Ectodermal cell (in vitro differentiated cells): ENCODE measurements around the gene STX1A.
"Not testable (repeated sequence)": the region's sequence is repeated elsewhere in the genome, so short reads cannot be mapped to it uniquely, and the experiment has no call there.

Experiments used
- H3K27ac ChIP-seq: 2 replicates; pipeline ENCODE4 v1.7.0; 2013; ENCODE audit warnings: mild to moderate bottlenecking, low read depth, low read length; ENCODE audit not compliant: insufficient read depth, poor library complexity, severe bottlenecking
- H3K27me3 ChIP-seq: 2 replicates; pipeline ENCODE4 v1.7.0; 2013; ENCODE audit warnings: mild to moderate bottlenecking, low read length; ENCODE audit not compliant: insufficient read depth, control insufficient read depth, poor library complexity, severe bottlenecking
- H3K36me3 ChIP-seq: one replicate; pipeline ENCODE4 v1.7.0; 2013; ENCODE audit warnings: low read length; ENCODE audit not compliant: control insufficient read depth, insufficient read depth
- H3K4me1 ChIP-seq: one replicate; pipeline ENCODE4 v1.7.0; 2013; ENCODE audit warnings: low read length; ENCODE audit not compliant: control insufficient read depth, insufficient read depth
- H3K4me3 ChIP-seq: 2 replicates; pipeline ENCODE4 v1.7.0; 2013; ENCODE audit warnings: low read depth, low read length, control low read depth; ENCODE audit not compliant: insufficient read depth
- H3K9me3 ChIP-seq: 2 replicates; pipeline ENCODE4 v1.7.0; 2013; ENCODE audit warnings: mild to moderate bottlenecking, low read length, moderate library complexity; ENCODE audit not compliant: control insufficient read depth
- WGBS, 2 experiments: methylation state at CpG; one replicate each; pipeline ENCODE4 v1.1.7; 2013; ENCODE audit warnings: missing lambda C conversion rate in 2 of 2; 5-methylcytosine and 5-hydroxymethylcytosine counted together

The STX1A gene

GRCh38 chr7:73655309-73655708 lies 64.2 kb downstream of the STX1A start:
- H3K4me1 ChIP-seq, H3K4me3 ChIP-seq, H3K36me3 ChIP-seq, H3K27ac ChIP-seq, H3K9me3 ChIP-seq: not testable (repeated sequence)
- H3K27me3 ChIP-seq, result peaks cover 15% of the 10 kb centered on the region
- 88 to 90% methylated on average over 4 of the region's 4 CpGs for WGBS, 2 experiments

- H3K4me1 ChIP-seq, result no peaks in the 10 kb centered on the region
- WGBS, 2 experiments, result 86 to 92% methylated on average over 11 of the region's 11 CpGs
- H3K4me3 ChIP-seq, result no peak overlapping the region
- H3K27ac ChIP-seq, result no peak overlapping the region
- H3K36me3 ChIP-seq, result no peaks in the 10 kb centered on the region
- no peaks in the 10 kb centered on the region for H3K9me3 ChIP-seq
- H3K27me3 ChIP-seq, result peaks cover 42% of the 10 kb centered on the region
Measured at GRCh38 chr7:73652541-73652949, 66.9 kb downstream of the STX1A start.

DNA sequence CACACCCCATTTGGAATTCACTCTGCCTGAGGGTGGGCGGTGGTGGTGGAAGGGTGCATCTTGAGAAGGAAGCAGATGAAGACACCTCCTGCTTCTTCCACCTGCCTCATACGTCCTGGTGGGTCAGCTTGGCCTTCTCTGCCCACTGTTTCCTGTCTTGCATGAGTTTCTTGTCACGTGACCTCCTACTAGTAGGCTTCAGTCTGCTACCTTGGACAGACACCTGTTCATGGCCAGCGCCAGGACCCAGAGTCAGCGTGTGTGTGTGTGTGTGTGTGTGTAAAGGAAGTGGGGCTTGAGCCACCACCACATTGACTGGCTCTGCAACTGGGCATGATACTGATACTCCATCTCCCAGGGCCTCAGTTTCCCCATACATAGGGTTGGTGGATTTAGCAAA lies 68.9 kb downstream of the STX1A start:
- WGBS, 2 experiments, result 84 to 87% methylated on average over 5 of the region's 5 CpGs
- Histone ChIP-seq H3K4me3 (no peak overlapping the region), H3K27me3 (peaks cover 62% of the 10 kb centered on the region), H3K27ac (no peak overlapping the region), H3K4me1 (peaks cover 2% of the 10 kb centered on the region), H3K9me3 (no peaks in the 10 kb centered on the region), H3K36me3 (no peaks in the 10 kb centered on the region)

DNA sequence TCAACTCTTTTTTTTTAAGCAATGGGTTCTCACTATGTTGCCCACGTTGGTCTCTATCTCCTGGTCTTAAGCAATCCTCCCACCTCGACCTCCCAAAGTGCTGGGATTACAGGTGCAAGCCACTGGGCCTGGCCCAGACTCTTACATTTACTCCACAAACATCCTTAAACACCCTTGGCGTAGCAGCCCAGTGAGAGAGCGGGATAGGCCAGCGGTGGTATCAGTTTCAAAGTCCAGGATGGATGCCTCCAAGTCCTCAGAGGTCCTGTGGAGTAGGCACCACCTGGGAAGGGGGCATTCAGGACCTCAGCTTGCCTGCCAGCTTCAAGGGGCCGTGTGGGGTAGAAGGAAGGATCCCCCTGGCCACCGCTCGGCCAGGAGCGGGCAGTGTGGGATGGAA lies 69.9 kb downstream of the STX1A start:
- 61 to 70% methylated on average over 9 of the region's 9 CpGs for WGBS, 2 experiments
- Histone ChIP-seq H3K27me3 (peaks cover 64% of the 10 kb centered on the region), H3K36me3 (no peaks in the 10 kb centered on the region), H3K27ac (no peak overlapping the region), H3K4me1 (peaks cover 2% of the 10 kb centered on the region), H3K9me3 (no peaks in the 10 kb centered on the region), H3K4me3 (no peak overlapping the region)
